HG02610 (cell line): ENCODE measurements around the gene GLIPR2.
A peak's percentile ranks its signal among the peaks of the same experiment; 100 is the strongest.
"Not testable (repeated sequence)": the region's sequence is repeated elsewhere in the genome, so short reads cannot be mapped to it uniquely, and the experiment has no call there.

ENCODE experiments used
- ATAC-seq: cut with Tn5 transposase; IDR thresholded peaks from one replicate; pipeline ENCODE4 v1.9.1; 2021; ENCODE audit warnings: mild to moderate bottlenecking, moderate library complexity; ENCODE audit not compliant: unreplicated experiment

The GLIPR2 gene

GRCh38 chr9:36143245-36143641 is 6.7 kb downstream of the GLIPR2 start:
- ATAC-seq = no peak

- no peak for ATAC-seq
Measured at GRCh38 chr9:36144309-36145232, 8.0 kb downstream of the GLIPR2 start.

DNA sequence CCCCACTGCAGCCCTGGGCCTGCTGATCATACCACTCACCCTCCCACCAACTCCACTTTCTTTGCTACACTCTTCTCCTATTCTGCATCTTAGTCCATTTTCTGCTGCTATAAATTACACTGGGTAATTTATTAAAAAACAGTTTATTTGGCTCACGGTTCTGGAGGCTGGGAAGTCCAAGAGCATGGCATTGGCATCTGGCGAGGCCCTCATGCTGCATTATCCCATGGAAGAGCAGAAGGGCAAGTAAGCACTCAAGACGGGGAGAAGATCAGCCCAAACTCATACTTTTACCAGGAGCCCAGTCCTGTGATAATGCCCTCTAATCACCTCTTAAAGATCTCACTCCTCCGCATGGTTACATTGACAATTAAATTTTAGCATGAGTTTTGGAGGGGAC is 9.4 kb downstream of the GLIPR2 start:
- ATAC-seq = no peak

GRCh38 chr9:36146651-36147050 is 10.1 kb downstream of the GLIPR2 start:
- ATAC-seq = no peak

- ATAC-seq = no peak
Measured at GRCh38 chr9:36147441-36148175, 11.1 kb downstream of the GLIPR2 start.

DNA sequence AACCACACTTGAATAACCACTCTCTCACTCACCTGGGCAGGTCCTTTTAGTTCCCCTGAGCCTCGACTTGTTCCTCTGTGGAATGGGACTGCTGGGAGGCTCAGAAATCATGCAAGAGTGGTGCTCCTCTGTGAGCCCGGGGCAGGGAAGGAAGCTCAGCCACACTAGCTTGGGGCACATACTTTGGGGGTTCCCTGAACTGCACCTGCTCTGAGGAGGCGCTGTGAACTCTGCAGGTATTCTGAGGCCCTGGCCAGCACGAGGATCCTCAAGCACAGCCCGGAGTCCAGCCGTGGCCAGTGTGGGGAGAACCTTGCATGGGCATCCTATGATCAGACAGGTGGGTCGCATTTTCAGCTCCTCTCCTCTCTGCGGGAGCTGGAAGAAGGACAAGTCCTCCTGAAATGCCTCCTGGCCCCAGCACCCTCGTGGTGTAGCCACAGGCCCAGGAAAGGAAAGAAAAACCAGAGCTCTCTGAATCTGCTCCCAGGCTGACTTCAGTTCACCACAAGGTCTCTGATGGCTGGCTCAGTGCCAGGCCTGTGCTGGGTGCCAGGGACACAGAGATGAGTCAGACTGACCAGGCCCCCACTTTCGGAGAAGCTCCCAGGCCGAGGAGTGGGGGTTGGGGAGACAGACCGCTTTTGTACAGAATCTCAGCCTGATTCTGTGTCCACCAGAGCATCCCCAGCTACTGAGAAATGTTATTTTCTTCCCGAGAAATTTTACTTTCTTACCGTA is 11.9 kb downstream of the GLIPR2 start:
- peak; percentile 30 for ATAC-seq

GRCh38 chr9:36149197-36149596 is 12.7 kb downstream of the GLIPR2 start:
- ATAC-seq = no peak

- no peak for ATAC-seq
Measured at GRCh38 chr9:36150574-36151315, 14.2 kb downstream of the GLIPR2 start.

- ATAC-seq = peak; percentile 85
Measured at GRCh38 chr9:36151316-36152210, 15.0 kb downstream of the GLIPR2 start.

GRCh38 chr9:36152741-36153438 is 16.4 kb downstream of the GLIPR2 start:
- no peak for ATAC-seq

- peak; percentile 28 for ATAC-seq
Measured at GRCh38 chr9:36153746-36154145, 17.2 kb downstream of the GLIPR2 start.

DNA sequence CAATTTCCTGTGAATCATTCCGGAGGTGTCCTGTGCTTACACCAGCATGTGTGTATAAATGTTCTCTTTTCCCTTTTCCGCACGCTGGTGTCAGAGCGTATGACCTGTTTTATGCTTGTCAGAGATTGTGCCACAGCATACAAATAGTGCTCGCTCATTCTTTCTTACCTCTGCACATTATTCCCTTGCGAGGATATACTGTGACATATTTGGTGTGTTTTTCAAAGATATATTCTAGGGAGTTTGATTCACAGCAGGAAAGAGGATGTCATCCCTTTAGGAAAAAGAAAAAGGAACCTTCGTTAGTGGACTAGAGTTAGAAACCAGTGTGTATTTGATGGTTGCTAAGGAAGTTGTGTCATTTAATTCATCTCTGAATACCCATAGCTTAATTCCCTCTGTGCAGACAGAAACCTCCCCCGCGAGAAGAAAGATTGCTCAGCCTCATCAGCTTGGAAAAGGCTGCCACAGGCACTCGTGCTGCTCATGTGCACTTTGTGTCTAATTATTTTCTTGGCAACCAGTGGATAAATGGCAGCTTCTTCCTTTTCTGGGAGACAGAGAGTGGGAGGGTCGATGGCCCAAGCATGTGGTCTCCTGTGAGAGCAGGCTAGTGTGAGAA is 17.9 kb downstream of the GLIPR2 start:
- ATAC-seq = no peak

DNA sequence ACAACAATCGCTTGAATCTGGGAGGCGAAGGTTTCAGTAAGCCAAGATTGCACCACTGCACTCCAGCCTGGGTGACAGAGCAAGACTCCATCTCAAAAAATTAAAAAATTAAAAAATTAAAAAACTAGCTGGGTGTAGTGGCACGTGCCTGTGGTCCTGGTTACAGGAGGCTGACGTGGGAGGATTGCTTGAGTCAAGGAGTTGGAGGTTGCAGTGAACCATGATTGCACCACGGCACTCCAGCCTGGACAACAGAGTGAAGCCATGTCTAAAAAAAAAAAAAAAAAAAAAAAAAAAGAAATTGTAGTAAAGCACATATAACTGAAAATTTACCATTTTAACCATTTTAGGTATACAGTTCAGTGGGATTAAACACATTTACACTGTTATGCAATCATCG is 19.6 kb downstream of the GLIPR2 start:
- ATAC-seq = no peak

DNA sequence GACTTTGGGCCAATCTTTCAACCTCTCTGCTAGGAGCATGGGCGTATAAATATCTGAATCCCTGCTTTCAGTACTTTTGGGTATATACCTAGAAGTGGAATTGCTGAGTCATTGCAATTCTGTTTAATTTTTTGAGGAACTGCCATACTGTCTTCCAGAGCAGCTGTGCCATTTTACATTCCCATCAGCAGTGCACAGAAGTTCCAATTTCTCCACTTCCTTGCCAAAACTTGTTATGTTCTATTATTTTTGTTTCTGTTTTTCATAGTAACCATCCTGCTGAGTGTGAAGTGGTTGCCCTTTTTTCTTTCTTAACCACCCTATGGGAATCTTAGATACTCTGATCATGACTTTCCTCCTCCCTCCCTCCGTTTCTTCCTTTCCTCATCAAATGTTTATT is 21.6 kb downstream of the GLIPR2 start:
- no peak for ATAC-seq

GRCh38 chr9:36158917-36159316 is 22.4 kb downstream of the GLIPR2 start:
- ATAC-seq = no peak

- not testable (repeated sequence) for ATAC-seq
Measured at GRCh38 chr9:36159509-36159908, 23.0 kb downstream of the GLIPR2 start.

GRCh38 chr9:36160126-36160525 is 23.6 kb downstream of the GLIPR2 start:
- not testable (repeated sequence) for ATAC-seq

DNA sequence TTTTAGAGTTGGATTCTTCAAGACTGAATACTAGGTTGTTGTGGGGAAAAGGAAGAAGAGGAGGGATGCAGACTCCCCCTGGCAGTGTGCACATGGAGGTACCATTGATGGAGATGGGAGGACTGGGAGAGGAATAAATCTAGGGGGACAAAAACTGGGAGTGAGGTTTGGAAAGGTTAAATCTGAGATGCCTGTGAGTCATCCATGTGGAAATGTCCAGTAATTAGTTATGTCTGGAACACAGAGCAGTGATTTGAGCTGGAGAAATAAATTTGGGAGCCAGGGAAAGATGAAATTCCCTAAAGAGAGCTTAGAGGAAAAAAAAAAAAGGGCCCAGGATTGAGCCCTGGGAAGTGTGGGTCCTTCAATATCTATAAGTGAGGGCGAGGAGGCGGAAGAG is 24.7 kb downstream of the GLIPR2 start:
- ATAC-seq = no peak
